Upper lobe of right lung (tissue), 1 donor: ENCODE results near the gene ZKSCAN1. TPM values are rescaled to one million over a fixed set of nuclear protein-coding genes. Genes with fewer than 3 reads are reported as not detected.
"Not testable (repeated sequence)": the region's sequence is repeated elsewhere in the genome, so short reads cannot be mapped to it uniquely, and the experiment has no call there.

Experiments
- ATAC-seq: fragments of 200-7000 bp; cut with Tn5 transposase; one replicate; pipeline ENCODE4 v1.9.1; 2020; ENCODE audit warnings: mild to moderate bottlenecking, moderate library complexity
- DNase-seq: peaks from one replicate; pipeline ENCODE4 v3.0.0-alpha.2; 2020
- H3K27ac ChIP-seq: fragments of 200-600 bp; one replicate; pipeline ENCODE4 v1.8.0; 2022
- H3K27me3 ChIP-seq: fragments of 200-600 bp; one replicate; pipeline ENCODE4 v1.8.0; 2022; ENCODE audit warnings: mild to moderate bottlenecking
- H3K36me3 ChIP-seq: fragments of 200-600 bp; one replicate; pipeline ENCODE4 v1.8.0; 2022
- H3K4me1 ChIP-seq: fragments of 200-600 bp; one replicate; pipeline ENCODE4 v1.8.0; 2022
- H3K4me3 ChIP-seq: fragments of 200-600 bp; one replicate; pipeline ENCODE4 v1.8.0; 2022; ENCODE audit warnings: mild to moderate bottlenecking
- H3K9me3 ChIP-seq: fragments of 200-600 bp; one replicate; pipeline ENCODE4 v1.8.0; 2022
- CTCF ChIP-seq: fragments of 200-600 bp; IDR thresholded peaks from one replicate; pipeline ENCODE4 v1.8.0; 2022; ENCODE audit warnings: antibody characterized with exemption
- intact Hi-C: fragments of 100-400 bp; cut with DNase I; formaldehyde crosslinking; loops from one replicate; pipeline ENCODE4 v1.11.0; 2022
- total RNA-seq: library from RNA; stranded (reverse); fragmentation: NEBNext Ultra II Directional; extraction: Animal tissue kit (Norgen Biotek cat#: 25700); gene quantifications from one replicate; pipeline ENCODE4 v1.2.1, GENCODE V29; 2021
- donor health status: DM: no; HTN: yes; CAD: no; lungs with severe emphysema.

ZKSCAN1 gene
- total RNA-seq, 1 donor from 2014 or later, result 57.5 TPM

GRCh38 chr7:99987846-99988245 is 27.6 kb upstream of the ZKSCAN1 start:
- Histone ChIP-seq H3K36me3 (no peaks in the 10 kb centered on the region), H3K4me1 (no peaks in the 10 kb centered on the region), H3K27me3 (no peaks in the 10 kb centered on the region), H3K4me3 (no peak overlapping the region), H3K27ac (no peak overlapping the region), H3K9me3 (no peaks in the 10 kb centered on the region)
- intact Hi-C loops, result no loop called here
- no peak for TF ChIP-seq CTCF
- ATAC-seq, result no peak
- no peak for DNase-seq

DNA sequence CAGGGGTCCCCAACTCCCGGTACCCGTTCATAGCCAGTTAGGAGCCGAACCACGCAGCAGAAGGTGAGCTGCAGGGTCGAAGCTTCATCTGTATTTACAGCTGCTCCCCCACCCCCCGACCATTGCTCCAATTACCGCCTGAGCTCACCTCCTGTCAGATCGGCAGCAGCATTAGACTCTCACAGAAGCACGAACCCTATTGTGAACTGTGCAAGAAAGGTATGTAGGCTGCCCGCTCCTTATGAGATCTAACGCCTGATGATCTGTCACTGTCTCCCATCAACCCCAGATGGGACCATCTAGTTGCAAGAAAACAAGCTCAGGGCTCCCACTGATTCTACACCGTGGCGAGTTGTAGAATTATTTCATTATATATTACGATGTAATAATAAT is 24.9 kb upstream of the ZKSCAN1 start:
- no peaks in the 10 kb centered on the region for H3K9me3 ChIP-seq
- H3K27me3 ChIP-seq, result no peaks in the 10 kb centered on the region
- no peak for ATAC-seq
- intact Hi-C loops, result no loop called here
- no peak for DNase-seq
- H3K36me3 ChIP-seq, result no peaks in the 10 kb centered on the region
- H3K4me1 ChIP-seq, result peaks cover 7% of the 10 kb centered on the region
- TF ChIP-seq CTCF, result no peak
- no peak overlapping the region for H3K27ac ChIP-seq
- no peak overlapping the region for H3K4me3 ChIP-seq

- H3K4me3 ChIP-seq, H3K27me3 ChIP-seq, H3K4me1 ChIP-seq, H3K36me3 ChIP-seq, DNase-seq, H3K9me3 ChIP-seq, intact Hi-C loops, ATAC-seq: not testable (repeated sequence)
- H3K27ac ChIP-seq, result peak overlapping the region; percentile 7
Observed at GRCh38 chr7:99991543-99991942, 23.9 kb upstream of the ZKSCAN1 start.

- no peak overlapping the region for H3K4me3 ChIP-seq
- peaks cover 7% of the 10 kb centered on the region for H3K4me1 ChIP-seq
- DNase-seq (no peak), ATAC-seq (no peak)
- no peaks in the 10 kb centered on the region for H3K27me3 ChIP-seq
- TF ChIP-seq CTCF, result no peak
- no peaks in the 10 kb centered on the region for H3K9me3 ChIP-seq
- H3K27ac ChIP-seq, result peak overlapping the region; percentile 14
- intact Hi-C loops, result no loop called here
- H3K36me3 ChIP-seq, result no peaks in the 10 kb centered on the region
Observed at GRCh38 chr7:99992330-99993038, 22.9 kb upstream of the ZKSCAN1 start.

- H3K27ac ChIP-seq, result no peak overlapping the region
- no peak overlapping the region for H3K4me3 ChIP-seq
- H3K9me3 ChIP-seq, result no peaks in the 10 kb centered on the region
- intact Hi-C loops, result no loop called here
- ATAC-seq (no peak), DNase-seq (no peak)
- TF ChIP-seq CTCF, result no peak
- H3K4me1 ChIP-seq, result peaks cover 11% of the 10 kb centered on the region
- H3K27me3 ChIP-seq, result no peaks in the 10 kb centered on the region
- H3K36me3 ChIP-seq, result no peaks in the 10 kb centered on the region
Observed at GRCh38 chr7:99994819-99995218, 20.6 kb upstream of the ZKSCAN1 start.

GRCh38 chr7:99996755-99997544 is 18.4 kb upstream of the ZKSCAN1 start:
- no peaks in the 10 kb centered on the region for H3K36me3 ChIP-seq
- H3K4me3 ChIP-seq, result peak overlapping the region; percentile 52
- ATAC-seq (no peak), DNase-seq (no peak)
- H3K9me3 ChIP-seq, result no peaks in the 10 kb centered on the region
- no peaks in the 10 kb centered on the region for H3K27me3 ChIP-seq
- TF ChIP-seq CTCF, result no peak
- intact Hi-C loops, result no loop called here
- peak overlapping the region; percentile 88 for H3K27ac ChIP-seq
- peaks cover 11% of the 10 kb centered on the region for H3K4me1 ChIP-seq
